GM12801 (cell line): ENCODE measurements around the gene EIPR1.

Source experiments
- CTCF ChIP-seq: IDR thresholded peaks from one replicate; pipeline ENCODE4 v1.5.1; 2011; ENCODE audit warnings: control low read depth; ENCODE audit not compliant: insufficient read length; ENCODE audit errors: extremely low read depth

The EIPR1 gene

GRCh38 chr2:3272761-3273160 is 104.9 kb downstream of the EIPR1 start:
- no peak for TF ChIP-seq CTCF

- no peak for TF ChIP-seq CTCF
These were observed 107.5 kb downstream of the EIPR1 start for GRCh38 chr2:3270095-3270478.

DNA sequence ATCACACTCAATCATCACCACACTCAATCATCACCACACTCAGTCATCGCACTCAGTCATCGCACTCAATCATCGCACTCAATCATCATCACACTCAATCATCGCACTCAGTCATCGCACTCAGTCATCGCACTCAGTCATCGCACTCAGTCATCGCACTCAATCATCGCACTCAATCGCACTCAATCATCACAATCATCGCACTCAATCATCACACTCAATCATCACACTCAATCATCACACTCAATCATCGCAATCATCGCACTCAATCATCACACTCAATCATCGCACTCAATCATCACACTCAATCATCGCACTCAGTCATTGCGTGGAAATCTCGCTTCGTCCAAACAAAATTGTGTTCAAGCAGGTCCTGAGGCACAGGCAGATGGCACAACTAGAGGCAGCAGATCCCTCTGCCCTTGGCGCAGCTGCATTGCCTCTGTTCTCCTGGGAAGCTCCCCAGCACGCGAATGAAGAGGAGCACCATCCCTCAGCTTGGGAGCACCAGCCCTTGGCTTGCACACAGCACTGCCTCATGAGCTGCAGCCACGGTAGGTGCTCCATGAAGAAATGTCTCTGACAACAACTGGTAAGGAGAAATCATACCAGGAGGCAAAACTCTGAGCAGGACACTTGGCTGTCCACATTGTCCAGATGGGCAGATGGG is 108.1 kb downstream of the EIPR1 start:
- TF ChIP-seq CTCF = no peak

- no peak for TF ChIP-seq CTCF
These were observed 109.0 kb downstream of the EIPR1 start for GRCh38 chr2:3268705-3269029.

DNA sequence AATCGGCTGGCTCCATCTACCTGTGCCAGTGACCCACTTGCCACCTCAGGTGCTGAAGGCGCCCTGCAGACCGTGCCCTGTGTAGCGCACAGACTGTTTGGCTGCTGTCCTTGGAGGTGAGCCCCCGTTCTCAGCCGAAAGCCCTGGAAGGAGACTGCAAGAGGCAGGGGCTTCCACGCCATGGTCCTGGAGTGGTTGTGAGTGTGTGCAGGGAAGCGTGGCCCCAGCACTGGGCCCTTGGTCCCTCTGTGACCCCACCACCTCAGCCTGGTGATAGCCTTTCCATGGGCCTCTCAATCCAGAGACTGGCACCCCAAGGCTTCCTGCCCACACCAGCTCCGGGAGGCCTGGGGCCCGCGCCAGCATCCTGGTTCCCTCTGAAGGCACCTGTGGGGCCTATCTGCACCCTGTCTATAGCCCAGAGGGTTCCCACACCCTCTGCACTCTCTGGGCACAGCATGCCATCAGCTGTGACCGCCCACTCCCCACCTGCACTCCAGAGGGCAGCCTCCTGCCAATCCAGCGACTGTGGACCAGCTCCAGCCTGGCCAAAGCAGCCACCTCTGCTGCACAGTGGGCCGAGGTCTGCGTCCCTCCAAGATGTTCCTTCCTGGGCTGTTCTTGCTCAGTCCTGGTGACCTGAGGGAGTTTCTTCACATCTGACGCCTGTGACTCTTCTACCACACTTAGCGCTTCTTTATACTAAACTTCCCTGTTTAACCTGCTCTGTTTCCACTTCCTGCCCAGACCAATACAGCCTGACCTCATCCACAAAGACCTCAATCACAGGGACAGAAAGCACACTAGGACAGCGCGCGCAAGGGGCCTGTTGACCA is 109.5 kb downstream of the EIPR1 start:
- no peak for TF ChIP-seq CTCF

DNA sequence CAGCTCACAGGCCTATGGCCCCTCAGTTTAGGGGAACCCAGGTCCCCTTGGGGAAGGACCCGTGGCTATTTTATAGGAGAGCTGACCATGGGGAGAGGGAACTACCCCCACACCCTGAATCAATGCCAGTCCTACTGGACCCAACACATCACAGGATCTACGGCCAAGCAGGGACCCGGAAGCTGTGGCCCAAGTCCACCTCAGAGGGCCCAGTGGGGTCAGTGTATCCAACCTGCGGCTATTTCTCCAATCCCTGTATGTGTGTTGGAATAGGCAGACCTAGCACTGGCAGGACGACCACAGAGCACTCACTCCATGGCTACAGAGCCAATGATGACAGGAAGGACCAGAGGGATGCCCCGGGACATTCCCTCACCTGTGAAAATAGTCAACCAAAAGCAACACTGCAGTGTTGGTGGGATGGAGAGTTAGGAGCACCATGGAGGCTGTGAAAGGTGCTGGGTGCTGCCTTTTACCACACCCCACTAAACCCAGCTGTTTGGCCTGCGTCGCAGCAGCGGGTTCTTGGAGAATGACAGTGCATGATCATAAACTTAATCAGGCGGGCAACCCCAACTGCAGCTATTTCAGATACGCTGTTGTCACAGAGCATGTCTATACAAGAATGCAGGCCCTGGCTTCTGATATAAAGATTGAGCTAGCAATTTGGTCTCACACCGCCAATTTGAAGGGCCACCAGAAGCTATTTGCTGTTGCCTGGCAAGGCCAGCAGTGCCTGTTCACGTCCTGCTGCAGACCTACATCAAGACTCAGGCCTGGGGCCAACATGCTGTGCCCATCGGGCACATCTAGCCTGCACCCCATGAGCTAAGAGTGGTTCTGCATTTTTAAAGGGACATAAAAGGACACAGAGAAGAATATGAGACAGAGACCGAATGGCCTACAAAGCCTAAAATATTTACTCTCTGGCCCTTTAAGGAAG is 110.4 kb downstream of the EIPR1 start:
- TF ChIP-seq CTCF = no peak
